Pons (tissue), 1 donor: ENCODE results near the gene ATXN1.
A peak's percentile ranks its signal among the peaks of the same experiment; 100 is the strongest.
"Not testable (repeated sequence)": the region's sequence is repeated elsewhere in the genome, so short reads cannot be mapped to it uniquely, and the experiment has no call there.

Experiments
- DNase-seq: peaks from one replicate; pipeline ENCODE4 v3.0.0-alpha.2; 2016; ENCODE audit warnings: low spot score

Gene ATXN1

GRCh38 chr6:16615215-16615614 lies 146.0 kb downstream of the ATXN1 start:
- DNase-seq, result not testable (repeated sequence)

DNA sequence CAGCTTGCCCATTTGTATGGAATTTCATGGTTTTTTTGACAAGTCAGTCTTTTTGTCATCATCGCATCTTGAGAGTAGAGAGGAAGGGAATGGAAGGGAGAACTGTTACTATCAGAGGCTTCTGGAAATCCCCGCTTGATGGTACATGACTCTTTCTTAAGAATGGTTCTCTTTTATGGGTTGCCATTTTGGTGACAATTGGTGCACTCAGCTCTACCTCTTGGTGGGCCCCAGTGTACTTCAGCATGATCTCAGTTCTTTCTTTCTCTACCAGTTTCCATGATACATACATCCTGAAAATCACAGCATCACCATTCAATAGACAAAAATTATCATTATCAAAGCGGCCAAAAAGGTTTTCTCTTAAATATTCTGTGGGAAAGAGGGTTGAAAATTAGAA lies 147.1 kb downstream of the ATXN1 start:
- DNase-seq, result not testable (repeated sequence)

- DNase-seq, result not testable (repeated sequence)
Observed at GRCh38 chr6:16613504-16613903, 147.8 kb downstream of the ATXN1 start.

DNA sequence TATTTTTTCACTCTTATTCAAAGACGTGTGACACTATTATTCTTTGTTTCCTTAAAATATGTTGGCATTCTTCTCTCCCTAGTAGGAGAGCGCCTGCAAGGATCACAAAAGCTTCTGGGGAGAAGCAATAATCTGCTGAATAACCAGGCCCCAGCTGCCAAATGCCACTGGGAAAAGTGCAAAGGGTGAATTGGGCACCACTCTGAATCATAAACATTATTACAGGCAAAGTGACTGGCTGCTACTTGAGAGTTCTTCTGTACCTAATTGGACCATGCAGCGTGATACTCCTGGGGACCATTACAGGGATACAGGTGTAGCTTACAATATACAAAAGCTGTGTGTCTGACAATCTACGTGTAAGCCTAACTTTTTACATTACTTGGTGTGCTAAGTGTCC lies 152.8 kb downstream of the ATXN1 start:
- no peak for DNase-seq

DNA sequence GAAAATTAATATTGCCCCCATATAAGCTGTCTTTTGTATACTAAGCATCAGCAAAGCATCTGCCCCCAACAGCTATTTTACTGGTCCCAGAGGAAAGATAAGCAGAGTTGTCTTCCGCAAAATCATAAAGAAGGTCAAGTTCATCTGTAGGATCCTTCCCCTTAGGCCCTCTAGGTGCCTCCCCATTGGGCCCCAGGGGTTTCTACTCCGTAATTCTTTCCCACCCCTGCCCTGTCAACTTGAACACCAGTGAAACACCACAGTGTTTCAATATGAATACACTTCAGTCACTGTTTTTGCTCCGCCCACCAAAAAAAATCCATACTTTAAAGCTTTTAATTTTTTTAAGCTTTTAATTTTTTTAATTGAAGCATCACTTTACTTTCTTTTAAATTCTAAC lies 159.2 kb downstream of the ATXN1 start:
- DNase-seq, result no peak

DNA sequence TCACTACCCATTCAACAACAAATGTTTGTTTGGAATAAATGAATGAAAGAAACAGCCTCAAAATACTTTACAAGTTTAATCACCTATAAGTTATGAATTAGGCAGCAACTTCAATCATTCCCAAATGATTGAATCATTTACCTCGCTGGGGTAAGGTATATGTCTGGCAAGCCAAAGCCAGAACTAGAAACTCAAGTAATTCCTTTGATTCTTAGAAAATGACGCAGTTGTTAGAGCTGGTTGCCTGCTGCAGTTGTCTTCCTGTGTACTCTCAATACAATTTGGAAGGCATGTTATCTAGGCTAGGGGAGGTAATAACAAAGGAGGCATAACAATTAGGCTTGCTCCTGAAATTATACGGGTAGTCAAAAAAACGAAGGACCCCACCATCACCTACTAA lies 160.6 kb downstream of the ATXN1 start:
- DNase-seq, result no peak

DNA sequence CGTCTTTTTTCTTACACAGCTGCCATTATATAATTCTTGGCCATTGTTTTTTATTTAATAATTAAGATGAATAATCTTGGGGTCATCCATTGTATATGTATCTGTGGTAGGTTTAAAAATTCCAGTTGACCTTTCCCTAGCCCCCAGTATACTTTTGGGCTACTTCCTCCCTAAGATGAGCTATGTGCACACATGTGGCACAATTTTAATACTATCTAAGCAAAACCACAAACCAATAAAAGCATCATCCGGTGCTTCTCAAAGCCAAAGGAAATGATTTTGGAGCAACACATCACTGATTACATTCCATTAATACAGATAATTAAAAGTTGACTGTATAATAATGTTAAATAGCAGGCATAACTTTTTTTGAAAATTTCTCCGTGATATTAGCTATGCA lies 161.2 kb downstream of the ATXN1 start:
- DNase-seq, result no peak

DNA sequence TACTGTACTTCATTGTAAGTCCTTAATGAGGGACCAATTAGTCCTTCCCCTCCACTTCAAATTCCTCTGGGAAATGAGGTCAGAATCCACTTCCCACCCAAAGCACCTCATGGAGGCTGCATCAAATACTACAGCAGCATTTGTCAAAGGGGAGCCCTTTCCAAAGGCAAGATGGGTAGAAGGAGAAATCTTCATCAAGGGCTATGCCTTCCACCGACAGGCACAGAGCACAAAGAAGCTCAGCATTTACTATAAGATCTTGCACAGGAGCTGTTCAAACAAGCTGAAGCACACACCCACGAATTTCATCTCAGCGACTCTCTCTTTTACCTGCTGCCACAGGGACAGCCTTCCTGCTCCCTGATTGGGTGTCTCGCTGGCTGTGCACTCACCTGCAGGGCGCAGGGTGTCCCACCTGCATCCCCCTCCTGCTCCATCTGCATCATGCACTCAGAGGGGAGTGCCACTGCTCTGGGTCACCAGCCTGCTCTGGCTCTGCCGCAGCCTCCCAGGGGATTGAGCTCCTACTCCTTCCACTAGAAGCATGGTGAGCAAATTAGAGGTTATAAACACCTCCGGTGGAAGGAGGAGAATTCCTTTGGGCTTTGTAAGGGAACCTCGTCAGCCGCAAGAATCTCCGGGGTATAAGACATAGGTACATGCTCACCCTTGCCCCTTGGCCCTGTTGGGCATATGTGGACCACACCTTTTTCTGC lies 164.5 kb downstream of the ATXN1 start:
- DNase-seq, result no peak

DNA sequence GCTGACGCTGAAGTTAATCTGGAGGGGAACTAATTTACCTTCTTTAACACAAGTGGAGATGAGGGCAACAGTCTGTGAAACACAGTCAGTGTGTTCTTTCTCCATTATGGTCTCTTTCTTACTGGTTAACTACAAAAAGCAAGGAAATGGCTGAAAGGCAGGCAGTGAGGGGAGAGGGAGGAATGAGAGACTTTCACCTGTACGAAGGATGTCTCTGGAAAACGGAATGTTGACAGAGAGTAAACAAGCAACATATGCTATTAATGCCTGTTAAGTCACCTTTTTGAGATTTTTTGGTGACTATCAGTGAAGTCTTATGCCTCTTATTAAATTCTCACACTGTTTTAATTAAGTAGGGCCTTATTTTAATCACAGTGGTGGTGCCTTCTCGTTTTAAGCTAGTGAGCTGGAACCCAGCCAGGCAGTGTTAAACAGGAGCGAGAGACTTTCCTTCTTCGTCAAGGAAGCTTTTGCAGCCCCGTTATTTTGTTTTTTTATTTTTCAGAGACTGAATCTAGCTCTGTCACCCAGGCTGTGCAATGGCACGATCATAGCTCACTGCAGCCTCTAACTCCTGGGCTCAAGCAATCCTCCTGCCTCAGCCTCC lies 165.6 kb downstream of the ATXN1 start:
- DNase-seq, result no peak

GRCh38 chr6:16594849-16595248 lies 166.4 kb downstream of the ATXN1 start:
- no peak for DNase-seq

DNA sequence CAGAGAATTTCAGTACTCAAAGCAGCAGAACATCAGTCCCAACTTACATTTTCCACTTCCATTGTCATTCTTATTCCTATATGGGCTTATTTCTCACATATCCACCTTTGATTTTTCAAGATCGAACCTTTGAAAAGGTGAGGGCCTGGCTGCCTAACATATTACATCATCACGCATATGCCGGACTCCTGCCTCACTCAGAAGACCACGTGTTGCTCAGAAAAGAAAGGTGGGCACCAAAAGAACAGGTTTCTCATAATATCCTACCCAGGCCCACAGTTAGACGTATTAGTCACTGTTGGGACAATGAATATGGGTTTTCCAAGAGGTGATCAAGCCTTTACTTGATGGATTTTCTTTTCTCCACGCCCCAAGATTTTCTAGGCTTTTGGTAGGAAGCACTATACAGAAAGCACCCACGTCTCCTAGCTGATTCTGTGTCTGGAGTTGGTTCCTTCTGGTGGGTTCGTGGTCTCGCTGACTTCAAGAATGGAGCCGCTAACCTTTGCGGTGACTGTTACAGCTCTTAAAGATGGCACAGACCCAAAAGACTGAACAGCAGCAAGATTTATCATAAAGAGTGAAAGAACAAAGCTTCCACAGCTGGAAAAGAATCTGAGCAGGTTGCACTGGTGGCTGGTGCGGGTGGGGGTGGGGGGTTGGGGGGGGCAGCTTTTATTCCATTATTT lies 168.9 kb downstream of the ATXN1 start:
- DNase-seq, result no peak

DNA sequence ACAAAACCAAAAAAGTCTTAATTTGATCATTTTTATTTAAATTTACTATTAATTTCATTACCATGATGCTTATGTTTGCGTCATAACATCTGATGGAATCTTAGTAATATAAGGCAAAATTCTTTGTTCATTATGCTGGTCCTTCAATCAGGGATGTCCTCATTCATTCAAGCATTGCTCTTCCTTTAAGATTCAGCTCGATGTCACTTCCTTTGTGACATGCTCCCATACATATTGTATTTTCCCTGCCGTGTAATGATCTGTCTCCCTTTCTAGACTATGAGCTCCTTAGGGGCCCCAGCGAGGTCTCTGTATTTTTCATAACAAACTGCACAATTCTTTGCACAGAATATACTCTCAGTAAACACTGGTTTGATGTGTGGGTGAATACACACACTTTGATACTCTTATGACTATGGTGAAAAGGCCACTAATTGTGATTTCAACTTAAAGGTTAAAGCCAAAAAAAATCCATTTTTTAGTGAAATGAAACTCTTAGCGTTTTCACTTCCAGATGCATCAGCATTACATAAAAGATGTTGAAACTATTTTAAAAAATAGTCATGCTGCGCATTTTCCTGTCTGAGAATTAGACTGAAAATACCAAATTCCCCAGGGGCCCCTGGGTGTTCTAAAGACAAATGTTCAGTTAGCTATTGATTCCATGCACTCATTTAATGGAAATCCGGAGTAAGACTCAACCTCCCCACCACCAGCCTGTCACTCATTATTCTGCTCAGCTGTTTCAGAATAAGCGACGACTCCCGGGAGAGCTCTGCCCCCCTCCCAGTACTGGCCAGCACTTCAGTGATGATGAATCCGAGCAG lies 169.7 kb downstream of the ATXN1 start:
- no peak for DNase-seq

- DNase-seq, result no peak
Observed at GRCh38 chr6:16585805-16586204, 175.5 kb downstream of the ATXN1 start.

DNA sequence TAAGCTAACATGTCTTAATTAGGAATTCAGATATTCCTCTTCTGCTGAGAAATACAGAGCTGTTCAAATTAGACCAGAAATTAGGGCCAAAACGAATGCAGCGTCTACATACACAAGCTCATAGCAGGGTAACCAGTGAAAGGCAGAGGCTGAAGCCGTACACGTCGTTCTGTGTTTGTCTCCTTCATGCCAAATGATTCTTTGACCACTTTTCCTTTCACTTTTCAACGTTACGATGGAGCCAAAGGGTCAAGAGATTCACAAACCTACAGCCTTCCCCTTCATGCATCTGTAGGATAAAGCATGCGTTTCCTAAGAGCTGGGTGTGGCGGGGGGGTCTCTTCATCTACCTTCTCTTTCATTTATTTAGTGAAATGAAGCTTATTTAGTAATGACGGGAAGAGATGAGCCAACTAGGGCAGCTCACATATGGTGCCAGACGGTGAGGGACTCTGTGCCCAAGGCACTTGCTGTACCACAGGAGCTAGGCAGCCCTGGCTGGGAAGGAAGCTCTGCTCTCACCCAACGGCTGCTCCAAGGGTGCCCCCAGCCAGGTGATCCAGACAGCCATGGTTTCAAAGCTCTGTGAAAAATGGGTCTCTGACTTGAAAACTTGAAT lies 178.0 kb downstream of the ATXN1 start:
- DNase-seq, result peak; percentile 53

GRCh38 chr6:16582446-16583143 lies 178.7 kb downstream of the ATXN1 start:
- DNase-seq, result no peak

GRCh38 chr6:16578695-16579285 lies 182.5 kb downstream of the ATXN1 start:
- DNase-seq, result no peak

GRCh38 chr6:16576451-16577368 lies 184.6 kb downstream of the ATXN1 start:
- no peak for DNase-seq

DNA sequence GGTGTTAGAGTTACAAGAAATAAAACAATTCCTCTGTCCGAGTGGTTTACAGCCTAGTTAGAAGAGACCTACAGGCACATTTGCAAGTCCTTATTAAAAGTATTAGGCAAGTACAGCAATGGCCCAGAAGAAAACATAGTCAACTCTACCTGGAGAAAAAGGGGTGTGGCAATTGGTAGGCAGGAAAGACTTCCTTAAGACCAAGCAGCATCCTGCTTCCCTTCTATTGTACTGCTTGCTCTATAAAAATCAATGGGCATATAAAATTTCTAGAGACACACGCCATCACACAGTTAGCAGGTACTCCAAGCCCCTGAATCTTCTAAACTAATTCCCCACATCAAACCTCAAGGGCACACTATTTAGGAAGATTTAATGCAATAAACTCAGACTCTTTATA lies 185.6 kb downstream of the ATXN1 start:
- DNase-seq, result no peak

DNA sequence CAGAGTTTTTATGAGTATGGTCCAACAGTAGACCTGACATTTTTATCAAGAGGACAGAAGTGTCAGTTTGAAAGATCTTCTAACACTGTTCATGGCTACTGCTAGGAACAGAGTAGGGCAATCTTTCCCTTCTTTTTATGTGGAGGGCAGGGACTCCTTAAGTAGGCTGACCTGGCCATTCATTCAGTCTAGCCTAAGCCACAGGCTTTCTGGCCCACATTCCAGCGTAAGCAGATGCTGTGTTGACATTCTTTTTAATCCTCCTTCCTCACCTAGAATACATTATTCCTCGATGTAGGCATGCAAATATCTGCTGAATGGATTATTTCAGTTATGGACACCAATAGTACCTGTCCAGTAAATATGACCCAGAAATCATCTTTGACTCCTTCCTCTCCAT lies 188.3 kb downstream of the ATXN1 start:
- no peak for DNase-seq

DNA sequence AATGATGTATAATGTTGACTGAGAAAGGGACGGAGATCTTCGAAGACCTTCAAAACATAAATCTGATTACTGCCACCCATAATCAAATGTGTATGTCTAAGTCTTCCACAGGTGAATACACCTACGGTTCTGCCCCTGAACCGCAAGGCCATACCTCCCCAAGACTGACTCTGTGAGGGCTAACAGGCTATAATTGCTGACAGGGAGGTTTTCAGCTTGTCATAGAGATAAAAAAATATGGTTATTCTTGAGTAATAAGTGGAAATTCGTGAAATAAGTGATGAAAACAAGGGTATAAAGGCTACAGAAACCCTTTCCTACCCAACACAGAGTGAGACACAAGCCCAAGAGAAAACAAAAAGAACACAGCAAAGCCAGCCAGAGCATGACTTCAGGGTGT lies 188.9 kb downstream of the ATXN1 start:
- DNase-seq, result no peak
